Islet of Langerhans (tissue), 1 donor: ENCODE results near the gene PRR14.
"Not testable (repeated sequence)": the region's sequence is repeated elsewhere in the genome, so short reads cannot be mapped to it uniquely, and the experiment has no call there.

ENCODE experiments used
- FAIRE-seq: peaks from one replicate; lab custom pipeline; 2011; peaks lifted over from hg19 to GRCh38; lab: Jason Lieb, UNC

PRR14 gene

DNA sequence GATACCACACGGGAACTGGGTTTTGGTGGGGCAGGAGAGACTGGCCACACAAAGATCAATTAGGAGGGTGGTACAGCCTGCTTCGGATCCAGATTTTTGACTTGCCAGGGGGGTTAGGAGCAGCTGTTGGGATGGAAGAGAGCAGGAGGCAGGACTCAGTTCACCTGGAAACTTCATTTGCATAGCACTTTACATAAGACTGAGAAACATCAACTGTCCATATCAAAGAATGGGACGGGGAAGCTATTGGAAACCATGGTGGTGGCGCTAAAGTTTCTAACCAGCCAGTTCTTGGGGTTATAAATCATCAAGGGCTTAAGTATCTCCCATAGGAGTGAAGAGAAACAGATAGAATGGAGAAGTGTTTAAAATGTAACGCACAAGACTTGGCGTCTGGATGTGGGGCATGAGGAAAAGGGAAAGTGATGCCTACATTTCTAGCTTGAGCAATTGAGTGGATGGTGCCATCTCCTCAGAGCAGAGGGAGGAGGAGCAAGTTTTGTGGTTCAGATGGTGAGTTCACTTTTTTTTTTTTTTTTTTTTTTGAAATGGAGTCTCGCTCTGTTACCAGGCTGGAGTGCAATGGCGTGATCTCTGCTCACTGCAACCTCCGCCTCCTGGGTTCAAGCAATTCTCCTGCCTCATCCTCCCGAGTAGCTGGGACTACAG, 41.8 kb downstream of the PRR14 start:
- no peak for FAIRE-seq

DNA sequence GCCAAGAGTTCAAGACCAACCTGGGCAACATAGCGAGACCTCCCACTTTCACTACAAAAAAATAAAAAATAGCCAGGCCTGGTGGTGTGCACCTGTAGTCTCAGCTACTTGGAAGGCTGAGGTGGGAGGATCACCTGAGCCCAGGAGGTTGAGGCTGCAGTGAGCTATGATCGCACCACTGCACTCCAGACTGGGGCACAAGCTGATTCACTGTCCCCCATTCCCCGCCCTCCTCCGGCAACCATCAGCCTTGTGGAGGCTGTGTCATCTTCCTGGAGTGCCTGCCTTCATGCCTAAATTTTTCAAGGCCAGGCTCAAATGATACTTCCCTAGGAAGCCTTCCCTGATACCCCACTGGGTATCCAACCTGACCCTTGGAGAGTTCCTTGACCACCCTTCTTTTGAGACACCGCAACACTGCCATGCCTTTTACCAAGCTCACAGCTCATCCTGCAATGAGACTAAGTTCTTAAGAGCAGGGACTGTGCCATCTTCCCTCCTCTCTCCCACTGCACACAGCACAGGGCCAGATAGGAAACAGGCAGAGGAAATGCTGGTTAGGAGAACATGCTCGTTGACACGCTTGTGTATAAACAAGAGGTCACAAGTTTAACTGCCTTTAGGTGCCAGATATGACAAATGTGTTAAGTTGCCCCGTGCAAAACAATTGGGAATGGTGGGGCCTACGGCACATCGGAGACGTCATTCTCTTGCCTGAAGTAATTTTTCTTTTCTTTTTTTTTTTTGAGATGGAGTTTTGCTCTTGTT, 44.4 kb downstream of the PRR14 start:
- no peak for FAIRE-seq

DNA sequence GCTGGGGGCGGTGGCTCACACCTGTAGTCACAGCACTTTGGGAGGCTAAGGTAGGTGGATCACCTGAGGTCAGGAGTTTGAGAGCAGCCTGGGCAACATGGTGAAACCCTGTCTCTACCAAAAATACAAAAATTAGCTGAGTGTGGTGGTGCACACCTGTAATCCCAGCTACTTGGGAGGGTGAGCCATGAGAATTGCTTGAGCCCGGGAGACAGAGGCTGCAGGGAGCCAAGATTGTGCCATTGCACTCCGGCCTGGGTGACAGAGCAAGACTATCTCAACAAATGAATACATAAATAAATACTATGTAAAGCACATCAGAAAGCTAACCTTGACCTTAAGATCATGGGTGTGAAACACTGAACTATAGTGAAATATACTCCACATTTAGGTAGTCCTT, 45.9 kb downstream of the PRR14 start:
- FAIRE-seq, result not testable (repeated sequence)

DNA sequence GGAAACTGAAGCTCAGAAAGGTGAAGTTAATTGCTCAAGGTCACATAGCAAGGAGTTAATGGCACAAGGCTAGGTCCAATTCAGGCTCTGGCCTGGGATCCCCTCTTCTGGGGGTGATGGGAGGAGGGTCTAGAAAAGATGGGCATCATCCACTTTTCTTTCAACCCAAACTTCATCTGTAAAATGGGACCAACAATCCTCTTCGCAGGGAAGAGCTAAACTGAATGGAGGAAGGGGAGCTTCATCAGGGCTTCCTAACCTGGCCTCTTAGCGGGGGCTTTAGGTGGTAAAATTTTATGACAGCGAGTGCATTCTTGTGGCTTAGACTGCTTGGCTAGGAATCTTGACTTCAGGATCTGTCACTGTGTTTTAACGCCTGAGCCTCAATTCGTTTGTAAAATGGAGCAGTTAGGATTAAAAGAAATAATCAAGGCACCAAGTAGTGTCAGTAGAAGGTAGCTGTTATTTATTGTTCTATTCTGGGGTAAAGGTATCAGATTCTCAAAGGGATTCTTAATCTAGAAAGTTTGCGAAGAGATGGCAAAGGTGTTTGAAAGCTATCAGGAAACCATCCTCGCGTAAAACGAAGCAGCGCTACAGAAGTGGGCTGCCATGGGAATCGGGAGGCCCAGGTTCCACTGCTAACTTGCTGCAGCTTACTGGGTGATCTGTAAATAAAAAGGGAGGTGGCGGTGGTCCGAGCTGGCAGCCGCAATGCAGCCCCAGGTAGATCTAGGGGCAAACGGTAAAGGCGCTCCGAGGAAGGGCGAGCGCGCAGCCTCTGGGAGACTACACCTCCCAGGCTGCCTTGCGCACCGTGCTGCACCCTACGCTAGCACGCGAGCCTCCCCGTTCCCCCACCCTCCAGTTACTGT, 46.7 kb downstream of the PRR14 start:
- no peak for FAIRE-seq

DNA sequence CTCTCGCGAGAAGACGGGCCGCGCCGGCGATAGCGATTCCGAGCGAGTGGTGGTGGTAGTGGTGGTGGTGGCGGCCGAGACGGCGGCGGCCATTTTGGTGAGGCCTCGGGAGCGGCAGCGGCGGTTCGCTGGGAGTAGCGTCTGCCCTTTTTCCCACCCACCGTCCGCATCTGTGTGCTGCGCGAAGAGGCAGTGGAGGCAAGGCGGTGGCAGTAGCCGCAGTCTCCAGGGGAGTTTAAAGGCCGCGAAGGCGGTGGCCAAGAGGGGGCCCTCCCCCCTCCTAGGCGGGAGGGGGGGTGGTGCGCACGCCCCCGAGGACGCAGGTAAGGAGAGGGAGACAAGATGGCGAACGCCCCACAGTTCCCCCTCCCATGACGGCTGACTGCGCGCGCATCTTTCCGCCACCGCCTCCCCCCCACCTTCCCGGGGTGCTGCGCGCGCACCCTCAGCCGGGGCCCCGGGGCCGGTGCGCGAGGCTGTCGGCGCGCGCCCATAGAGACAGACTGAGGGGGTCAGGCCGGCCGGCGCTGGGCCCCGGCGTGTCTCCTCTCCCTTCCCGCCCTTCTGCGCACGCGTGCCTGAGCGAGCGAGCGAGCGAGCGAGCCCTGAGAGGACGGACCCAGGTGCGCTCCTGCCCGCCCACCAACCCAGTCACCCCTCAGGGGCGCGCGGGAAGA, 47.5 kb downstream of the PRR14 start:
- no peak for FAIRE-seq

DNA sequence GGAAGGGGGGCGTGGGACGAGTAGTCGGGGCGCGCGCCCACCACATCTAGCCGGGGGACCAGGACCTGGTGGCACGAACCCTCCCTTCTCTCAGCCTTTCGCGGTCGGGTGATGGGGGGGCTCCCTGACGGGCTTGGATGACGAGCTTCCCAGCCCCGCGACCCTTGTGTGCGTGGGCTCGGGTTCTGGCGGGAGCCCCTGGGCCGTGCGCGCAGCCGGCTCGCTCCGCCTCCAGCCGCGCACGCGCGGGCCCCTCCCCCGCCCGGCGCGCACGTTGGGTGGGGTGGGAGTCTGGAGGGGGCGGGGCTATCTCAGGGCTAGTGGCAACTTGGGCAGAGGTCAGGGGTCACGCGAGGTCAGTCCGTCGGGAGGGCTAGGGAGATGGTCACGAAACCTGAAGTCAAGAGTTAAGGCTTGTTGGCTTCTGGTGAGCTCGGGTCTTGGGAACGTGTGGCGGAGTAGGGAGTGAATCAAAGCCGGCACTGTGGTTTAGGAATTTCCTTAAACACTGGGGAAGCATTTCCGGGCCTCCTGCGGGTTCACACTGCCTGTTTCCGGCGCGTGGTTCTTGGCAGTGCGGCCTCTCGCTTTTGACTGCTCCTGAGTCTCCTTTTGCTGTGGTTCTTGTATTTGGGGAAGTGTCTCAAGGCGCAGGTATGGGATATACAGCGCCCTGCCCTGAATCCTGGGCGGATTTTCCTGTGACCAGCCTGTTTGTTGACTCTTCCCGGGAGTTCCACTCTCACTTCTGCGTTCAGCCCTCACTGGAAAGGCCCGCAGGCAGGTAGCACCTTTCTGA, 48.3 kb downstream of the PRR14 start, which contains the start of gene SRCAP:
TSS of gene SRCAP (plus strand) at position 356 of the 799 bp plus-strand sequence. CDS start 1,654 bp downstream, outside the sequence.
- FAIRE-seq, result no peak

DNA sequence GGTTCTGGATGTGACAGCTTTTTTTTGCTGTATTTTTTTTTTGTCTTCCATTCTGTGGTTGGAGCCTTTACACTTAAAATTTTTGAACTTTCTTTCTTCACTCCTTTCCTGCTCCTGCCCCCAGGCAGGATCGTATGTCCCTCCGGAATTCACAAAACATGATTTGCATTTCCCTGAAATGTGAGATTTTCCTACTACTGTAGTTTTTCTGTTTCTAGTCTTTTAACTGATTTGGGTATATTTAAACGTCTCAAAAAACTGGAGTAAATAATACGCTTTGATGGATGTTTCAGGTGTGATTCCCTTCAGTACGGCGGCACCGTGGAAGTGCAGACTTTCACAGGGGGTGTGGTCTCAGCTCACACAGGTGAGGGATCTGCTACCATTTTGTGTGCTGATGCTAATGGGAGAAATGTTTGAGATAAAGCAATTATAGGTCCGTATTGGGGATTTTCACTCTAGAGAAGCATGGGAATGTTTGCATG, 48.9 kb downstream of the PRR14 start:
- FAIRE-seq, result no peak

DNA sequence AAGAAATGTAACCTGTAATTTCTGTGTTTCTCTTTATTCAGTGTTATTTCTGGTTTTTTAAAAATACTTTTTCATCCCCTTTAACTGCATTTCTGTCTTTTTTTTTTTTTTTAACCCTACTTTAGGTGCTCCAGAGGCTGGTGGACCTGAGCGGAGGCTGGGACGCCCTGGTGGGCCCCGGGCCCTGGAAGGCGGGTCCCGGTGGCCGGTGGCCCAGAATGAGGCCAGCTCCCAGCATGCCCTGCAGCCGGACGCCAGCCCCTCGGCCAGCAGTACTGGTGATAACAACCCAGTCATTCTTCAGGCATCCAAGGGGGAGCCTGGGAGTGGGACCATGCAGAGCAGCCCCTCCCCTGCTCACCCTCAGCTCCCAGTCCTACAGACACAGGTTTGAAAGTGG, 49.7 kb downstream of the PRR14 start:
- FAIRE-seq, result no peak

DNA sequence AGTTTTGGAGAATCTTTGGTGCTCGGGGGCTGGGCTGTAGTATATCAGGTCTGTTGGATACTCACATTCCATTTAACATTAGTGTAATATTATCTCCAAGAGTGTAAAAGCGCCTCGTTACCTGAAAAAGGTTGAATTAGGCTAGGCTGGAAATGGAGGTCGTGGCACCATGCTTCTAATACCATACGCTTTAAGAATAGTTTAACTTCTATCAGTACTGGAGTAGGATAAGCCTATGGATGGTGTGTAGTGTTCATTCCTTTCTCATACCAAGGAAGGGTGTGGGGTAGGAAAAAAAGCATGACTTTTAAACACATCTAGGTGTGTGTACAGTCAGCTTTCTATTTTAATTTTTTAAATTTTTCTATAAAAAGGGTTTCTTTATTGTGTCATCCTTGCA, 50.2 kb downstream of the PRR14 start:
- no peak for FAIRE-seq

DNA sequence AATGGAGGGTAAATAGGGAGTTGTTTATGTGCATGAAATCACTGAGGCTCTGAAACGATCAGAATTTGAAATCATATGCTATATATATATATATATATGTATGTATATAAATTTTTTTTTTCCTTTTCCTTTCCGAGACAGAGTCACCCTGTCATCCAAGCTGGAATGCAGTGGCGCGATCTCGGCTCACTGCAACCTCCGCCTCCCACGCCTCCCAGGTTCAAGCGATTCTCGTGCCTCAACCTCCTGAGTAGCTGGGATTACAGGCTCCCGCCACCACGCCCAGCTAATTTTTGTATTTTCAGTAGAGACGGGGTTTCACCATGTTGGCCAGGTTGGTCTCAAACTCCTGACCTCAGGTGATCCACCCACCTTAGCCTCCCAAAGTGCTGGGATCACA, 52.3 kb downstream of the PRR14 start:
- FAIRE-seq, result not testable (repeated sequence)

DNA sequence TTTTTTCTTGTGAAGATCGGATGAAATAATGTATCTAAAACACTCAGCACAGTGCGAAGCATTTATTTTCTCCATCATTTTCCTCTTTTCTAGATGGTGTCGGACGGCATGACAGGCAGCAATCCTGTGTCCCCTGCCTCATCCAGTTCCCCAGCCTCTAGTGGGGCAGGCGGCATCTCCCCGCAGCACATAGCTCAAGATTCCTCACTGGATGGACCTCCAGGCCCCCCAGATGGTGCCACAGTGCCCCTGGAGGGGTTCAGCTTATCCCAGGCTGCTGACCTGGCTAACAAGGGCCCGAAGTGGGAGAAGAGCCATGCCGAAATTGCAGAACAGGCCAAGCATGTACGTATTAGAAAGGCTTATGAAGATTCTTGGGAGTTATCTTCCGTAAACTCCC, 53.2 kb downstream of the PRR14 start:
- no peak for FAIRE-seq
